Naive thymus-derived CD4-positive, alpha-beta T cell (primary cell): ENCODE results near the gene NR2F2. TPM values are rescaled to one million over a fixed set of nuclear protein-coding genes. Genes with fewer than 3 reads are reported as not detected.

Experiments
- ATAC-seq: fragments of 150-1000 bp; cut with Tn5 transposase; 2 replicates; pipeline ENCODE4 v1.10.0; 2021; ENCODE audit warnings: mild to moderate bottlenecking, moderate library complexity
- CTCF ChIA-PET: fragments of 350-600 bp; sonication (Branson Sonifier 250); formaldehyde crosslinking; loops from one replicate; lab custom pipeline; 2021; ENCODE audit warnings: antibody characterized with exemption; lab: Charles Lee
- POLR2A ChIA-PET: fragments of 350-600 bp; sonication (Branson Sonifier 250); formaldehyde crosslinking; loops from one replicate; lab custom pipeline; 2021; ENCODE audit warnings: antibody characterized with exemption, inconsistent platforms; lab: Charles Lee
- DNase-seq, 9 donors: peaks; one replicate each; pipeline versions ENCODE4 v3.0.0 to v3.0.0-alpha.2; 2020 to 2022; ENCODE audit warnings: mixed read lengths in 1 of 9
- H3K27ac ChIP-seq: one replicate; pipeline ENCODE4 v1.7.0; 2013; ENCODE audit warnings: mild to moderate bottlenecking, low read depth, low read length, moderate library complexity
- H3K27me3 ChIP-seq, 2 donors: one replicate each; pipeline ENCODE4 v1.7.0; 2013; ENCODE audit warnings: low read length in 2 of 2, mild to moderate bottlenecking in 2 of 2, moderate library complexity in 2 of 2; ENCODE audit not compliant: control insufficient read depth in 2 of 2, insufficient read depth in 2 of 2
- H3K36me3 ChIP-seq, 3 experiments: 1 replicate in 2 of 3; 2 replicates in 1 of 3; pipeline ENCODE4 v1.7.0; 2013; ENCODE audit warnings: low read length in 3 of 3, mild to moderate bottlenecking in 3 of 3, moderate library complexity in 1 of 3; ENCODE audit not compliant: insufficient read depth in 3 of 3, control insufficient read depth in 2 of 3
- H3K4me1 ChIP-seq, 2 donors: one replicate each; pipeline ENCODE4 v1.7.0; 2013; ENCODE audit warnings: low read length in 2 of 2, mild to moderate bottlenecking in 2 of 2, moderate library complexity in 1 of 2; ENCODE audit not compliant: control insufficient read depth in 2 of 2, insufficient read depth in 2 of 2
- H3K4me3 ChIP-seq: 2 replicates; pipeline ENCODE4 v1.7.0; 2013; ENCODE audit warnings: mild to moderate bottlenecking, low read length
- H3K9me3 ChIP-seq, 3 experiments: 1 replicate in 2 of 3; 2 replicates in 1 of 3; pipeline ENCODE4 v1.7.0; 2013; ENCODE audit warnings: low read length in 3 of 3; ENCODE audit not compliant: control insufficient read depth in 2 of 3
- H3K27ac Mint-ChIP-seq, 9 donors: one replicate each; pipeline ENCODE4 v1.8.0; 2020 to 2022; ENCODE audit warnings: mixed read lengths in 9 of 9, mild to moderate bottlenecking in 8 of 9, moderate library complexity in 5 of 9, inconsistent platforms in 2 of 9
- H3K27me3 Mint-ChIP-seq, 5 donors: one replicate each; pipeline ENCODE4 v1.8.0; 2021 to 2022; ENCODE audit warnings: mixed read lengths in 5 of 5, mild to moderate bottlenecking in 1 of 5
- H3K36me3 Mint-ChIP-seq, 5 donors: one replicate each; pipeline ENCODE4 v1.8.0; 2020 to 2022; ENCODE audit warnings: mixed read lengths in 5 of 5, mild to moderate bottlenecking in 3 of 5, inconsistent platforms in 1 of 5
- H3K4me1 Mint-ChIP-seq, 7 donors: one replicate each; pipeline ENCODE4 v1.8.0; 2020 to 2022; ENCODE audit warnings: mixed read lengths in 7 of 7, mild to moderate bottlenecking in 3 of 7, inconsistent platforms in 1 of 7
- H3K4me3 Mint-ChIP-seq, 10 donors: one replicate each; pipeline ENCODE4 v1.8.0; 2020 to 2022; ENCODE audit warnings: mild to moderate bottlenecking in 10 of 10, mixed read lengths in 10 of 10, moderate library complexity in 6 of 10, inconsistent platforms in 2 of 10
- H3K9me3 Mint-ChIP-seq, 11 donors: one replicate each; pipeline ENCODE4 v1.8.0; 2020 to 2022; ENCODE audit warnings: mixed read lengths in 11 of 11, mild to moderate bottlenecking in 4 of 11, inconsistent platforms in 1 of 11, moderate library complexity in 1 of 11
- intact Hi-C, 2 donors: fragments of 100-400 bp; cut with micrococcal nuclease; formaldehyde crosslinking; loops; one replicate each; pipeline ENCODE4 v1.15.1; 2023
- polyA plus RNA-seq, 2 donors: library from polyadenylated mRNA; unstranded; fragments of 300-500 nt; fragmentation: Illumina TruSeq; gene quantifications; one replicate each; pipeline ENCODE4 v1.2.3, GENCODE V29; 2021
- total RNA-seq, 6 experiments: library from RNA in 5 of 6; stranded (reverse) in 5 of 6; gene quantifications; 1 replicate in 5 of 6; 2 replicates in 1 of 6; pipeline ENCODE4 v1.2.3 and lab custom pipeline; 2021 to 2026

Gene NR2F2
- total and polyA plus RNA-seq, 7 experiments from 2014 or later: not detected

DNA sequence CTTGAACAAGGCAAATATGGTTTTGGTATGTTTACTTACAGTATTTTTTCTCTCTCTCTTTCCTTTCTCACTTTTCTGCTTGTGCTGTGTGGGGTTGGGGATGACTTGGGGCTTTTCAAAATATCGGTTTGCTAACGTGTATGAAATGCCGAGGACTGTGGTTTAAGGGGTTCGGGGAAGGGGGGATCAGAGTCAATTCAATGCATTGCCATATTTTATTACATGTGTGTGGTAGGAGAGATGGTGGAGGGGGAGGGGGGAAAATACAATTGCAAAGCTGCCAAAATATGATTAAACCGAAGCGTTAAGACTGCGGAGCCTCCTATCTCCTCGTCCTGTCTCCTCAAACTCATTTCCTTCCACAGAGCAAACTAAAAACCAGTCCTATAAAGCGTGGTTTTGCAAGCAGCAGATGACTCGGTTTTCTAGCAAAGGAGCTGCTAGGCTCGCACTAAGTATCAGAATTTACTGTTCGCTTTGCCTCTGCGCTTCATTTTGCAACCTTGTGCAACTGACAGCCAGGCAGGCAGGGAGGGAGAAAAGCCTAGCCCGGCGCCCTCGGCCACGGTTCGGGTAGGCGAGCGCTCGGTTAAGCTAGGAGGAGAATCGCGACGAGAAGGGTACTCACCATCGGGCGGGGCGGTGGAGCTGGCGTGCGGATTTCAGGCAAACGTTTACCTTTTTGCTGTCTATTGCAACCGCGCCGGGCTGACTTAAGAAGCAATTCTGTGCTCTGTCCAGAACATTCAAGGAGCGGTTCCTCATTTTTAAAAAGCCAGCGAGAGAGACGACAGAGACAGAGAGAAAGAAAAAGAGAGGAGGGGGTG, 4.0 kb upstream of the NR2F2 start:
- ATAC-seq: no peak
- Mint-ChIP-seq H3K4me1 (peaks cover 16 to 34% (median 22%) of the 10 kb centered on the region in 7 donors), H3K27ac (peak overlapping the region in 2 of 9 donors; percentile 31 to 62), H3K4me3 (peak overlapping the region in 4 of 10 donors; percentile 16 to 41 (median 20)), H3K27me3 (peaks cover 83 to 86% (median 85%) of the 10 kb centered on the region in 5 donors), H3K9me3 (peaks cover 0 to 52% (median 13%) of the 10 kb centered on the region in 11 donors), H3K36me3 (peaks cover 0 to 10% (median 0%) of the 10 kb centered on the region in 5 donors)
- ChIA-PET POLR2A (no interaction called here), CTCF (no interaction called here)
- no peaks in the 10 kb centered on the region for H3K4me1 ChIP-seq
- DNase-seq: no peak
- H3K9me3 ChIP-seq: peaks cover 0 to 7% (median 0%) of the 10 kb centered on the region in 3 experiments
- peaks cover 0 to 30% of the 10 kb centered on the region in 2 donors for H3K27me3 ChIP-seq
- intact Hi-C loops: loop anchor here in 1 of 2 donors (2.0 to 10.0 kb wide), 2 partner anchors 84 to 908 kb away; no protein-coding TSS in a partner anchor
- H3K4me3 ChIP-seq: no peak overlapping the region
- H3K36me3 ChIP-seq: no peaks in the 10 kb centered on the region
- H3K27ac ChIP-seq: no peak overlapping the region

DNA sequence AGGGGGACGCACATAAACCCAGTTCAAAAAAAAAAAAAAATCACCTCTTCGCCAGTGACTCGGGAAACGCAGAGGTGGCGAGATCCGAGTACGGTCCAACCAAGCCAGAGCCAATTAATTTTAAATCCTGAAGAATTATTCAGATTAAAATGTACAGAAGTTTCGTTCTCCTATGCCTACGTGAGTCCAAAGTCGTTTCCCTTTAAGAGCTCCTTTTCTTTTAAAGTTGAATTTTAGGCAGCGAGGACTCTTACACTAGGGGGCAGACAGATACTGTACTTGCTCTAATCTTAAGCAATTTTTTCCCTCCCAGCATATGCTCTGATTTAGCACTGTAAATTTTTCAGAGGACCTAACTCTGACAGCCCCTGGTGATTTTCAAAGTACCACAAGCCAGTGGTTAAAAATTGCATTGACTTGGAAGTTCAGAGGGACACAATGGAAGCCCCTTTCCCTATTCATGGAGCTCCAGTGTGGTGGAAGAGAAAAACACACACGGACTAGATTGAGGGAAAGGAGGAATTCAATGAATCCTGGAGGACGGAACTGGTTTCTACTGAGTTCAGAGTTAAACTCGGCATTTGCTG, 3.3 kb upstream of the NR2F2 start:
- Histone ChIP-seq H3K9me3 (peaks cover 0 to 7% (median 0%) of the 10 kb centered on the region in 3 experiments), H3K27ac (no peak overlapping the region), H3K36me3 (no peaks in the 10 kb centered on the region), H3K4me1 (peaks cover 0 to under 1% of the 10 kb centered on the region in 2 donors), H3K4me3 (no peak overlapping the region), H3K27me3 (peaks cover 0 to 32% of the 10 kb centered on the region in 2 donors)
- Mint-ChIP-seq H3K27me3 (peaks cover 84 to 85% (median 84%) of the 10 kb centered on the region in 5 donors), H3K9me3 (peaks cover 0 to 52% (median 13%) of the 10 kb centered on the region in 11 donors), H3K36me3 (peaks cover 0 to 10% (median 0%) of the 10 kb centered on the region in 5 donors), H3K4me1 (peaks cover 16 to 37% (median 22%) of the 10 kb centered on the region in 7 donors), H3K27ac (peak overlapping the region in 2 of 9 donors; percentile 31 to 43), H3K4me3 (peak overlapping the region in 2 of 10 donors; percentile 17 to 41)
- ATAC-seq (peak; percentile 36), DNase-seq (no peak)
- POLR2A ChIA-PET: no interaction called here
- CTCF ChIA-PET: no interaction called here
- intact Hi-C loops: loop anchor here in 1 of 2 donors (2.0 to 10.0 kb wide), 2 partner anchors 84 to 908 kb away; no protein-coding TSS in a partner anchor

GRCh38 chr15:96328181-96328876, 2.2 kb upstream of the NR2F2 start:
- CTCF ChIA-PET: no interaction called here
- Histone ChIP-seq H3K4me1 (peaks cover 0 to 3% of the 10 kb centered on the region in 2 donors), H3K4me3 (no peak overlapping the region), H3K36me3 (no peaks in the 10 kb centered on the region), H3K27ac (no peak overlapping the region), H3K9me3 (peaks cover 0 to 7% (median 0%) of the 10 kb centered on the region in 3 experiments), H3K27me3 (peaks cover 0 to 43% of the 10 kb centered on the region in 2 donors)
- Mint-ChIP-seq H3K9me3 (peaks cover 0 to 61% (median 16%) of the 10 kb centered on the region in 11 donors), H3K27ac (no peak overlapping the region), H3K4me1 (peaks cover 17 to 45% (median 27%) of the 10 kb centered on the region in 7 donors), H3K27me3 (peaks cover 83 to 88% (median 85%) of the 10 kb centered on the region in 5 donors), H3K4me3 (peak overlapping the region in 1 of 10 donors; percentile 28), H3K36me3 (peaks cover 0 to 10% (median 4%) of the 10 kb centered on the region in 5 donors)
- POLR2A ChIA-PET: no interaction called here
- no peak for DNase-seq
- ATAC-seq: no peak
- intact Hi-C loops: loop anchor here in 1 of 2 donors (2.0 to 10.0 kb wide), 2 partner anchors 88 to 906 kb away; no protein-coding TSS in a partner anchor

- POLR2A ChIA-PET: no interaction called here
- H3K9me3 Mint-ChIP-seq: peaks cover 0 to 61% (median 16%) of the 10 kb centered on the region in 11 donors
These were observed 1.7 kb upstream of the NR2F2 start for GRCh38 chr15:96328877-96329195.

GRCh38 chr15:96329403-96329981, 1.0 kb upstream of the NR2F2 start:
- H3K9me3 ChIP-seq: peaks cover 0 to 7% (median 0%) of the 10 kb centered on the region in 3 experiments
- intact Hi-C loops: loop anchor here in 1 of 2 donors (2.0 to 10.0 kb wide), 2 partner anchors 87 to 905 kb away; no protein-coding TSS in a partner anchor

More at GRCh38 chr15:96328877-96329195, 1.7 kb upstream of the NR2F2 start:
- Mint-ChIP-seq H3K4me1 (peaks cover 17 to 48% (median 27%) of the 10 kb centered on the region in 7 donors), H3K36me3 (peaks cover 0 to 10% (median 4%) of the 10 kb centered on the region in 5 donors), H3K27me3 (peaks cover 78 to 88% (median 84%) of the 10 kb centered on the region in 5 donors), H3K27ac (no peak overlapping the region), H3K4me3 (peak overlapping the region in 4 of 10 donors; percentile 28 to 88 (median 69))
- Histone ChIP-seq H3K27me3 (peaks cover 0 to 48% of the 10 kb centered on the region in 2 donors), H3K9me3 (peaks cover 0 to 7% (median 0%) of the 10 kb centered on the region in 3 experiments), H3K4me1 (peaks cover 0 to 3% of the 10 kb centered on the region in 2 donors), H3K36me3 (no peaks in the 10 kb centered on the region), H3K4me3 (no peak overlapping the region), H3K27ac (no peak overlapping the region)
- DNase-seq: no peak
- intact Hi-C loops: loop anchor here in 1 of 2 donors (2.0 to 10.0 kb wide), 2 partner anchors 88 to 906 kb away; no protein-coding TSS in a partner anchor
- ATAC-seq: no peak
- CTCF ChIA-PET: no interaction called here

More at GRCh38 chr15:96329403-96329981, 1.0 kb upstream of the NR2F2 start:
- H3K9me3 Mint-ChIP-seq: peaks cover 0 to 61% (median 16%) of the 10 kb centered on the region in 11 donors
- H3K4me3 ChIP-seq: no peak overlapping the region
- peak overlapping the region; percentile 9 to 88 (median 76) for H3K4me3 Mint-ChIP-seq
- H3K4me1 ChIP-seq: peaks cover 0 to 3% of the 10 kb centered on the region in 2 donors
- no peak for ATAC-seq
- peaks cover 0 to 10% (median 4%) of the 10 kb centered on the region in 5 donors for H3K36me3 Mint-ChIP-seq
- no peaks in the 10 kb centered on the region for H3K36me3 ChIP-seq
- no peak overlapping the region for H3K27ac ChIP-seq
- DNase-seq: no peak
- peaks cover 72 to 88% (median 84%) of the 10 kb centered on the region in 5 donors for H3K27me3 Mint-ChIP-seq
- POLR2A ChIA-PET: no interaction called here
- peaks cover 0 to 42% of the 10 kb centered on the region in 2 donors for H3K27me3 ChIP-seq
- peaks cover 17 to 48% (median 27%) of the 10 kb centered on the region in 7 donors for H3K4me1 Mint-ChIP-seq
- H3K27ac Mint-ChIP-seq: peak overlapping the region in 2 of 9 donors; percentile 32 to 83
- CTCF ChIA-PET: no interaction called here
